Fibroblast of skin of back (primary cell): ENCODE data around the gene RASSF5.
A peak's percentile ranks its signal among the peaks of the same experiment; 100 is the strongest.

Experiments used
- DNase-seq: peaks from one replicate; pipeline ENCODE4 v3.0.0-alpha.2; 2013

Gene RASSF5

GRCh38 chr1:206551986-206552326, 44.6 kb downstream of the RASSF5 start:
- no peak for DNase-seq

- DNase-seq = no peak
These were observed 46.9 kb downstream of the RASSF5 start for GRCh38 chr1:206554211-206554610.

- no peak for DNase-seq
These were observed 47.6 kb downstream of the RASSF5 start for GRCh38 chr1:206554701-206555472.

- no peak for DNase-seq
These were observed 48.2 kb downstream of the RASSF5 start for GRCh38 chr1:206555473-206555935.

GRCh38 chr1:206556047-206556749, 48.9 kb downstream of the RASSF5 start:
- no peak for DNase-seq

GRCh38 chr1:206556750-206557635, 49.7 kb downstream of the RASSF5 start:
- DNase-seq = peak; percentile 56

- DNase-seq = no peak
These were observed 50.5 kb downstream of the RASSF5 start for GRCh38 chr1:206557636-206558473.

GRCh38 chr1:206558794-206559671, 51.7 kb downstream of the RASSF5 start:
- no peak for DNase-seq

- no peak for DNase-seq
These were observed 52.3 kb downstream of the RASSF5 start for GRCh38 chr1:206559672-206559995.

GRCh38 chr1:206560007-206560716, 52.8 kb downstream of the RASSF5 start:
- no peak for DNase-seq

GRCh38 chr1:206563367-206564207, 56.3 kb downstream of the RASSF5 start:
- peak; percentile 6 for DNase-seq

- no peak for DNase-seq
These were observed 58.7 kb downstream of the RASSF5 start for GRCh38 chr1:206565995-206566394.

- DNase-seq = no peak
These were observed 59.7 kb downstream of the RASSF5 start for GRCh38 chr1:206566999-206567398.

GRCh38 chr1:206568256-206568655, 60.9 kb downstream of the RASSF5 start:
- no peak for DNase-seq

- no peak for DNase-seq
These were observed 61.5 kb downstream of the RASSF5 start for GRCh38 chr1:206568779-206569352.

GRCh38 chr1:206569556-206569955, 62.2 kb downstream of the RASSF5 start:
- DNase-seq = no peak

GRCh38 chr1:206570529-206570928, 63.2 kb downstream of the RASSF5 start:
- DNase-seq = no peak

- no peak for DNase-seq
These were observed 65.5 kb downstream of the RASSF5 start for GRCh38 chr1:206572835-206573234.

GRCh38 chr1:206573319-206573718, 66.0 kb downstream of the RASSF5 start:
- DNase-seq = no peak
